B cell (primary cell): Measurements from ENCODE around the gene FAM53B. TPM values are rescaled to one million over a fixed set of nuclear protein-coding genes. Genes with fewer than 3 reads are reported as not detected.

Experiments used
- ATAC-seq: fragments of 200-7000 bp; cut with Tn5 transposase; one replicate; pipeline ENCODE4 v1.10.0; 2021; ENCODE audit warnings: low read depth, mild to moderate bottlenecking, moderate number of reproducible peaks, moderate library complexity
- CTCF ChIA-PET: fragments of 350-600 bp; sonication (Branson Sonifier 250); formaldehyde crosslinking; loops from one replicate; lab custom pipeline; 2021; ENCODE audit warnings: antibody characterized with exemption, inconsistent platforms; lab: Charles Lee
- POLR2A ChIA-PET: fragments of 350-600 bp; sonication (Branson Sonifier 250); formaldehyde crosslinking; loops from one replicate; lab custom pipeline; 2021; ENCODE audit warnings: antibody characterized with exemption; lab: Charles Lee
- DNase-seq: peaks from one replicate; pipeline ENCODE4 v3.0.0; 2013
- H2AFZ ChIP-seq: 2 replicates; pipeline ENCODE4 v1.6.1; 2012; ENCODE audit warnings: mild to moderate bottlenecking, low read depth, low read length; ENCODE audit not compliant: insufficient read depth, poor library complexity, severe bottlenecking
- H3K27ac ChIP-seq, 2 donors: 1 replicate in 1 of 2; 2 replicates in 1 of 2; pipeline ENCODE4 v1.5.1; 2012 to 2013; ENCODE audit warnings: low read length in 2 of 2, mild to moderate bottlenecking in 2 of 2, moderate library complexity in 1 of 2
- H3K27me3 ChIP-seq, 4 experiments: fragments of 200-600 bp in 1 of 4; sonication (generic) in 1 of 4; replicated peaks in 1 of 4; 1 replicate in 2 of 4; 2 replicates in 2 of 4; pipeline versions ENCODE4 v1.6.1 to v1.7.0; 2013 to 2016; ENCODE audit warnings: low read length in 3 of 4, mild to moderate bottlenecking in 2 of 4, mixed read lengths in 1 of 4, moderate library complexity in 1 of 4; ENCODE audit not compliant: insufficient read depth in 4 of 4, control insufficient read depth in 3 of 4; ENCODE audit errors: control extremely low read depth in 1 of 4
- H3K36me3 ChIP-seq, 2 experiments: replicated peaks in 1 of 2; 1 replicate in 1 of 2; 2 replicates in 1 of 2; pipeline versions ENCODE4 v1.6.1 to v1.7.1; 2013; ENCODE audit warnings: low read length in 1 of 2; ENCODE audit not compliant: insufficient read depth in 2 of 2, control insufficient read depth in 1 of 2; ENCODE audit errors: control extremely low read depth in 1 of 2, extremely low read depth in 1 of 2
- H3K4me1 ChIP-seq, 2 donors: fragments of 200-600 bp in 1 of 2; sonication (generic) in 1 of 2; 1 replicate in 1 of 2; 2 replicates in 1 of 2; pipeline versions ENCODE4 v1.5.1 to v1.6.1; 2013 to 2017; ENCODE audit warnings: low read length in 2 of 2; ENCODE audit not compliant: control insufficient read depth in 2 of 2, insufficient read depth in 2 of 2
- H3K4me2 ChIP-seq: replicated peaks from 2 replicates; pipeline ENCODE3; 2012; ENCODE audit warnings: mild to moderate bottlenecking, low read depth, low read length; ENCODE audit not compliant: poor library complexity, severe bottlenecking
- H3K4me3 ChIP-seq, 5 experiments: fragments of 200-600 bp in 1 of 5; sonication (generic) in 1 of 5; 1 replicate in 3 of 5; 2 replicates in 2 of 5; pipeline versions ENCODE4 v1.5.1 to v1.7.0; 2011 to 2016; ENCODE audit warnings: low read length in 4 of 5, mild to moderate bottlenecking in 4 of 5, low read depth in 2 of 5, control low read depth in 1 of 5, moderate library complexity in 1 of 5; ENCODE audit not compliant: insufficient read depth in 1 of 5; ENCODE audit errors: control extremely low read depth in 1 of 5, extremely low read depth in 1 of 5
- H3K79me2 ChIP-seq: fragments of 200-600 bp; sonication (generic); one replicate; pipeline ENCODE4 v1.6.0; 2016; ENCODE audit warnings: low read length; ENCODE audit not compliant: control insufficient read depth, insufficient read depth
- H3K9ac ChIP-seq: fragments of 200-600 bp; sonication (generic); 2 replicates; pipeline ENCODE4 v1.6.1; 2017; ENCODE audit warnings: mild to moderate bottlenecking, low read length, moderate library complexity
- H3K9me3 ChIP-seq, 3 donors: one replicate each; pipeline versions ENCODE4 v1.6.1 to v1.7.1; 2013; ENCODE audit warnings: low read length in 2 of 3; ENCODE audit not compliant: control insufficient read depth in 2 of 3, insufficient read depth in 1 of 3; ENCODE audit errors: control extremely low read depth in 1 of 3
- H4K20me1 ChIP-seq: 2 replicates; pipeline ENCODE4 v1.6.0; 2012; ENCODE audit warnings: mild to moderate bottlenecking, low read length; ENCODE audit not compliant: insufficient read depth, control insufficient read depth, poor library complexity, severe bottlenecking
- H3K27ac Mint-ChIP-seq: one replicate; pipeline ENCODE4 v1.8.0; 2021; ENCODE audit warnings: mixed read lengths
- H3K27me3 Mint-ChIP-seq: one replicate; pipeline ENCODE4 v1.8.0; 2021; ENCODE audit warnings: mixed read lengths
- H3K4me1 Mint-ChIP-seq: one replicate; pipeline ENCODE4 v1.8.0; 2021; ENCODE audit warnings: mixed read lengths
- H3K4me3 Mint-ChIP-seq: one replicate; pipeline ENCODE4 v1.8.0; 2021; ENCODE audit warnings: mixed read lengths
- H3K9me3 Mint-ChIP-seq: one replicate; pipeline ENCODE4 v1.8.0; 2022; ENCODE audit warnings: mixed read lengths; ENCODE audit not compliant: insufficient read depth
- CTCF ChIP-seq: fragments of 200-600 bp; IDR thresholded peaks from one replicate; pipeline ENCODE4 v1.8.0; 2022; ENCODE audit warnings: antibody characterized with exemption, mild to moderate bottlenecking
- EZH2 ChIP-seq: IDR thresholded peaks from 2 replicates; pipeline ENCODE4 v1.6.1; 2012; ENCODE audit warnings: borderline replicate concordance, low read depth, mild to moderate bottlenecking, moderate library complexity, low read length; ENCODE audit not compliant: insufficient read depth, poor library complexity, severe bottlenecking
- WGBS: methylation state at CpG from one replicate; pipeline ENCODE4 v1.1.5; 2013; ENCODE audit warnings: missing lambda C conversion rate; ENCODE audit not compliant: insufficient coverage; 5-methylcytosine and 5-hydroxymethylcytosine counted together
- intact Hi-C: fragments of 100-400 bp; cut with micrococcal nuclease; formaldehyde crosslinking; loops from one replicate; pipeline ENCODE4 v1.10.0; 2022
- polyA plus RNA-seq: library from polyadenylated mRNA; depleted of rRNA; stranded (reverse); fragments of >200 nt; gene quantifications from 2 replicates; pipeline ENCODE4 v1.2.3, GENCODE V29; 2012
- total RNA-seq, 2 donors: library from RNA; stranded (reverse); fragments of 120-200 nt in 1 of 2; gene quantifications; 1 replicate in 1 of 2; 2 replicates in 1 of 2; pipeline versions ENCODE4 v1.2.3 to v1.2.4, GENCODE V29; 2013 to 2022

The FAM53B gene
- total and polyA plus RNA-seq, 2 donors (not counting 1 experiment from before 2014, with no cell fraction given): 51.2 to 186 TPM

- ATAC-seq (no peak), DNase-seq (no peak)
- intact Hi-C loops: no loop called here
- Histone ChIP-seq H3K9ac (peak overlapping the region; percentile 79), H3K27me3 (no peaks in the 10 kb centered on the region), H3K27ac (peak overlapping the region; percentile 79 to 98), H3K4me2 (peak overlapping the region; percentile 90), H2AFZ (no peak overlapping the region), H4K20me1 (peaks cover 56% of the 10 kb centered on the region), H3K79me2 (peaks cover 95% of the 10 kb centered on the region), H3K4me3 (peak overlapping the region in 1 of 5 experiments; percentile 89), H3K36me3 (peaks cover 0 to 11% of the 10 kb centered on the region in 2 experiments), H3K4me1 (peaks cover 72 to 83% of the 10 kb centered on the region in 2 donors), H3K9me3 (no peaks in the 10 kb centered on the region)
- ChIA-PET POLR2A (interaction anchor here (0.9 to 3.6 kb wide), 5 partner anchors 10 to 136 kb away, joined by 3 to 51 read pairs (median 14); no protein-coding TSS in a partner anchor), CTCF (interaction anchor here (0.7 to 7.9 kb wide), 14 partner anchors 15 to 204 kb away, joined by 3 to 357 read pairs (median 34); no protein-coding TSS in a partner anchor)
- 75% methylated on average over 10 of the region's 13 CpGs for WGBS
- no peak for TF ChIP-seq CTCF
- no peak for TF ChIP-seq EZH2
- Mint-ChIP-seq H3K27me3 (no peaks in the 10 kb centered on the region), H3K4me3 (peak overlapping the region; percentile 93), H3K9me3 (no peaks in the 10 kb centered on the region), H3K4me1 (peaks cover 83% of the 10 kb centered on the region), H3K27ac (peak overlapping the region; percentile 98)
Observed at GRCh38 chr10:124739119-124739921, 4.9 kb downstream of the FAM53B start.

- H3K4me3 Mint-ChIP-seq: peak overlapping the region; percentile 93
- no peaks in the 10 kb centered on the region for H3K9me3 ChIP-seq
- H3K79me2 ChIP-seq: peaks cover 100% of the 10 kb centered on the region
- no peak for TF ChIP-seq CTCF
- TF ChIP-seq EZH2: no peak
- no peak overlapping the region for H2AFZ ChIP-seq
- H3K27ac ChIP-seq: peak overlapping the region; percentile 20 to 98
- no CpG with 5 or more reads among the region's 6 CpGs for WGBS
- peak overlapping the region; percentile 90 for H3K4me2 ChIP-seq
- no peaks in the 10 kb centered on the region for H3K27me3 Mint-ChIP-seq
- POLR2A ChIA-PET: interaction anchor here (0.9 to 3.6 kb wide), 2 partner anchors 10 to 20 kb away, joined by 3 to 14 read pairs; no protein-coding TSS in a partner anchor
- peaks cover 0 to 13% of the 10 kb centered on the region in 2 experiments for H3K36me3 ChIP-seq
- DNase-seq (no peak), ATAC-seq (no peak)
- peaks cover 81 to 92% of the 10 kb centered on the region in 2 donors for H3K4me1 ChIP-seq
- H3K9me3 Mint-ChIP-seq: no peaks in the 10 kb centered on the region
- H3K4me3 ChIP-seq: no peak overlapping the region
- peak overlapping the region; percentile 24 for H3K9ac ChIP-seq
- H3K27ac Mint-ChIP-seq: peak overlapping the region; percentile 98
- H4K20me1 ChIP-seq: peaks cover 65% of the 10 kb centered on the region
- intact Hi-C loops: no loop called here
- H3K4me1 Mint-ChIP-seq: peaks cover 91% of the 10 kb centered on the region
- CTCF ChIA-PET: interaction anchor here (0.7 to 7.9 kb wide), 6 partner anchors 14 to 203 kb away, joined by 3 to 357 read pairs (median 58); no protein-coding TSS in a partner anchor
- H3K27me3 ChIP-seq: no peaks in the 10 kb centered on the region
Observed at GRCh38 chr10:124738441-124738840, 5.7 kb downstream of the FAM53B start.
